Aorta (tissue), 4 donors: ENCODE results near the gene RAMAC. TPM values are rescaled to one million over a fixed set of nuclear protein-coding genes. Genes with fewer than 3 reads are reported as not detected.

Experiments
- polyA plus RNA-seq, 2 donors: library from polyadenylated mRNA; stranded (reverse); fragments of 200-250 nt; gene quantifications; one replicate each; pipeline ENCODE4 v1.2.3, GENCODE V29; 2013
- total RNA-seq, 2 donors: library from RNA; stranded (reverse); fragmentation: NEBNext Ultra II Directional; extraction: Animal tissue kit (Norgen Biotek cat#: 25700); gene quantifications; one replicate each; pipeline ENCODE4 v1.2.1, GENCODE V29; 2021
- donor health status: healthy with polysubstance abuse.
- donor health status: Bipolar disorder and iron deficiency.
- donor health status: DM: no; HTN: no; CAD: no.
- donor health status: DM: yes; HTN: yes; CAD: no.

RAMAC gene
- total and polyA plus RNA-seq, 4 donors = 11.5 to 24.3 (median 13.5) TPM

Other genes starting within 250 kb of the RAMAC start
- not detected for gene FSD2, start 180.1 kb upstream of the RAMAC start, total RNA-seq
- gene FSD2, start 180.1 kb upstream of the RAMAC start, polyA plus RNA-seq = under 1 TPM in 1 of 2 donors, not detected in 1; under 0.01 TPM
- 10 to 100 TPM; 11.5 to 11.8 TPM for gene WHAMM, start 176.6 kb upstream of the RAMAC start, total RNA-seq
- gene WHAMM, start 176.6 kb upstream of the RAMAC start, polyA plus RNA-seq = 1 to 10 TPM; 2.0 to 4.2 TPM
- 1 to 10 TPM; 2.3 to 7.1 TPM for gene HOMER2, start 33.5 kb upstream of the RAMAC start, total RNA-seq
- gene HOMER2, start 33.5 kb upstream of the RAMAC start, polyA plus RNA-seq = 1 to 10 TPM in 1 of 2 donors, under 1 TPM in 1; 0.50 to 2.4 TPM
- gene C15orf40, start 25.4 kb downstream of the RAMAC start, total RNA-seq = 10 to 100 TPM; 15.0 to 15.3 TPM
- gene C15orf40, start 25.4 kb downstream of the RAMAC start, polyA plus RNA-seq = 10 to 100 TPM; 16.5 to 27.9 TPM
- gene BTBD1, start 81.0 kb downstream of the RAMAC start, total RNA-seq = 10 to 100 TPM; 38.3 to 47.8 TPM
- 10 to 100 TPM; 21.0 to 32.1 TPM for gene BTBD1, start 81.0 kb downstream of the RAMAC start, polyA plus RNA-seq
- 10 to 100 TPM in 1 of 2 donors, 1 to 10 TPM in 1; 7.9 to 11.3 TPM for gene TM6SF1, start 121.4 kb downstream of the RAMAC start, total RNA-seq
- 10 to 100 TPM in 1 of 2 donors, 1 to 10 TPM in 1; 2.2 to 13.0 TPM for gene TM6SF1, start 121.4 kb downstream of the RAMAC start, polyA plus RNA-seq
- 10 to 100 TPM; 65.3 to 68.4 TPM for gene HDGFL3, start 221.6 kb downstream of the RAMAC start, total RNA-seq
- 10 to 100 TPM; 28.0 to 68.1 TPM for gene HDGFL3, start 221.6 kb downstream of the RAMAC start, polyA plus RNA-seq